OCI-LY7 (cell line): Measurements from ENCODE around the gene FLRT1. TPM values are rescaled to one million over a fixed set of nuclear protein-coding genes. Genes with fewer than 3 reads are reported as not detected.

Experiments used
- BruUV-seq: library from RNA; stranded (reverse); fragments of 400-500 nt; replicated peaks from 2 replicates; lab custom pipeline; 2021; lab: Mats Ljungman, UMichigan
- CTCF ChIA-PET: fragments of 300-600 bp; sonication (Branson Sonifier 250); formaldehyde crosslinking; loops from one replicate; lab custom pipeline; 2022; ENCODE audit warnings: antibody characterized with exemption; ENCODE audit not compliant: unreplicated experiment; lab: Charles Lee
- POLR2A ChIA-PET: fragments of 300-600 bp; sonication (Branson Sonifier 250); formaldehyde crosslinking; loops from one replicate; lab custom pipeline; 2022; ENCODE audit warnings: antibody characterized with exemption; lab: Charles Lee
- DNase-seq: peaks from one replicate; pipeline ENCODE4 v3.0.0-alpha.2; 2015; ENCODE audit warnings: low spot score
- H2AFZ ChIP-seq: fragments of 200-600 bp; sonication (generic), shearing (Covaris generic); 2 replicates; pipeline ENCODE4 v1.6.1; 2014; ENCODE audit warnings: mild to moderate bottlenecking, antibody characterized with exemption, low read length, moderate library complexity
- H3K27ac ChIP-seq: fragments of 200-600 bp; sonication (generic); 2 replicates; pipeline ENCODE4 v1.5.1; 2014; ENCODE audit warnings: mixed run types, low read depth, mild to moderate bottlenecking, moderate library complexity, low read length, inconsistent platforms; ENCODE audit not compliant: poor library complexity, severe bottlenecking
- H3K36me3 ChIP-seq: fragments of 200-600 bp; sonication (generic); 2 replicates; pipeline ENCODE4 v1.6.1; 2014; ENCODE audit warnings: mild to moderate bottlenecking, antibody characterized with exemption, low read length, moderate library complexity, mixed read lengths; ENCODE audit not compliant: insufficient read depth
- H3K4me1 ChIP-seq: fragments of 200-600 bp; sonication (generic); 2 replicates; pipeline ENCODE4 v1.5.1; 2014; ENCODE audit warnings: mild to moderate bottlenecking, low read length; ENCODE audit not compliant: insufficient read depth, poor library complexity, severe bottlenecking
- H3K4me2 ChIP-seq: fragments of 200-600 bp; sonication (generic); 2 replicates; pipeline ENCODE4 v1.6.1; 2014; ENCODE audit warnings: mild to moderate bottlenecking, low read length
- H3K4me3 ChIP-seq: fragments of 200-600 bp; sonication (generic); 2 replicates; pipeline ENCODE4 v1.5.1; 2014; ENCODE audit warnings: mild to moderate bottlenecking, low read depth, low read length; ENCODE audit not compliant: poor library complexity, severe bottlenecking
- H3K79me2 ChIP-seq: fragments of 200-600 bp; sonication (generic); 2 replicates; pipeline ENCODE4 v1.6.1; 2016; ENCODE audit warnings: low read depth, mild to moderate bottlenecking, low read length, moderate library complexity, mixed read lengths; ENCODE audit not compliant: insufficient read depth
- H3K9me2 ChIP-seq: fragments of 200-600 bp; sonication (generic); 2 replicates; pipeline ENCODE4 v1.6.1; 2016; ENCODE audit warnings: mild to moderate bottlenecking, low read length, mixed read lengths; ENCODE audit not compliant: insufficient read depth
- H3K9me3 ChIP-seq: fragments of 200-600 bp; sonication (generic); 2 replicates; pipeline ENCODE4 v1.6.1; 2014; ENCODE audit warnings: mild to moderate bottlenecking, mixed run types, low read length, mixed read lengths
- H4K20me1 ChIP-seq: fragments of 200-600 bp; sonication (generic); 2 replicates; pipeline ENCODE4 v1.6.1; 2014; ENCODE audit warnings: mild to moderate bottlenecking, antibody characterized with exemption, low read length, moderate library complexity, mixed read lengths; ENCODE audit not compliant: insufficient read depth
- EZH2phosphoT487 ChIP-seq: fragments of 200-600 bp; sonication (generic); IDR thresholded peaks from 2 replicates; pipeline ENCODE4 v1.6.1; 2018; ENCODE audit warnings: low read depth, borderline replicate concordance, mild to moderate bottlenecking, mixed run types, antibody characterized with exemption, low read length, moderate library complexity, mixed read lengths
- intact Hi-C: fragments of 100-400 bp; cut with micrococcal nuclease; formaldehyde crosslinking; loops from one replicate; pipeline ENCODE4 v1.10.0; 2022; ENCODE audit not compliant: unreplicated experiment
- total RNA-seq, 2 experiments: library from RNA; depleted of rRNA in 1 of 2; stranded (reverse); fragments of >200 nt in 1 of 2; shearing (Covaris generic) in 1 of 2; gene quantifications; 2 replicates each; pipeline ENCODE4 v1.2.3, GENCODE V29; 2014 to 2022
- TF ChIP-seq, protein P1 (sequence below): fragments of 200-600 bp; sonication (generic); conservative IDR thresholded peaks from 2 replicates; pipeline ENCODE4 v1.5.1; 2014; ENCODE audit warnings: mild to moderate bottlenecking, antibody characterized with exemption, low read length, moderate library complexity, mixed read lengths

Gene FLRT1
- total RNA-seq, 2 experiments from 2014 or later: not detected

DNA sequence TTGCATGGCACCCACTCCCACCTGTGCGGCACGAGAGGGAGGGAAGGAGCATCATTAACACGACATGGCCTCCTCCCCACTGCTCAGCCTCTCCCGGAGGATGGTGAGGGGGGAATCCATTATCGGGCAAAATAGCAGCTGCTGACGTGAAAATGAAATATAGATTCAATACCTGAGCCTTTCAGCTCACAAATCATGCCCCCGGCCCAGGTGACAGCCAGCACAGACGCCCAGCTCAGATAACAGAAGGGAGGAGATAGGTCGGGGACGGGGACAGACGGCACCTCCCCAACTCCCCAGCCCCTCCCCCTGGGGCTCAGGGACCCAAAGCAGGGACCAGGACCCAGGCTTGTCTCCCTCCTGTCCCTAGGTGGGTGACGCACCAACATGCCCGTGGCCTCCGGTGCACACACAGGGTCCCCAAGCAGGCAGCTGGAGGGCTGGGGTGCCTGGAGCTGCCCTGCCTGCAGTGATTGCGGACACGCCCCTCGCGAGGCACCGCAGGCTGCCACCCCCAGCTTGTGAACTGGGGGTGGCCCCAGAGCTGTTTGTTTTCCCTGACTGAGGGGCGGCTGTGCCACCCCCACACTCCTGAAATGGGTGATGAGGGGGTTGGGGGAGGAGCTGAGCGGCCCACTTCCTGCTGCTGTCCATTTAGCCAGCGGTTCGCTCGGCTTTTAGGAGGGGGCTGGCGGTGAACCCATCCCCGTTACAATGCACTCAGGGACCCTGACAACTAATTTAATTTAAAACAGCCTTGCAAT is 31.7 kb downstream of the FLRT1 start:
- no peak for DNase-seq
- TF ChIP-seq, protein P1, sequence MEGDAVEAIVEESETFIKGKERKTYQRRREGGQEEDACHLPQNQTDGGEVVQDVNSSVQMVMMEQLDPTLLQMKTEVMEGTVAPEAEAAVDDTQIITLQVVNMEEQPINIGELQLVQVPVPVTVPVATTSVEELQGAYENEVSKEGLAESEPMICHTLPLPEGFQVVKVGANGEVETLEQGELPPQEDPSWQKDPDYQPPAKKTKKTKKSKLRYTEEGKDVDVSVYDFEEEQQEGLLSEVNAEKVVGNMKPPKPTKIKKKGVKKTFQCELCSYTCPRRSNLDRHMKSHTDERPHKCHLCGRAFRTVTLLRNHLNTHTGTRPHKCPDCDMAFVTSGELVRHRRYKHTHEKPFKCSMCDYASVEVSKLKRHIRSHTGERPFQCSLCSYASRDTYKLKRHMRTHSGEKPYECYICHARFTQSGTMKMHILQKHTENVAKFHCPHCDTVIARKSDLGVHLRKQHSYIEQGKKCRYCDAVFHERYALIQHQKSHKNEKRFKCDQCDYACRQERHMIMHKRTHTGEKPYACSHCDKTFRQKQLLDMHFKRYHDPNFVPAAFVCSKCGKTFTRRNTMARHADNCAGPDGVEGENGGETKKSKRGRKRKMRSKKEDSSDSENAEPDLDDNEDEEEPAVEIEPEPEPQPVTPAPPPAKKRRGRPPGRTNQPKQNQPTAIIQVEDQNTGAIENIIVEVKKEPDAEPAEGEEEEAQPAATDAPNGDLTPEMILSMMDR: no peak
- no peak for TF ChIP-seq EZH2phosphoT487

DNA sequence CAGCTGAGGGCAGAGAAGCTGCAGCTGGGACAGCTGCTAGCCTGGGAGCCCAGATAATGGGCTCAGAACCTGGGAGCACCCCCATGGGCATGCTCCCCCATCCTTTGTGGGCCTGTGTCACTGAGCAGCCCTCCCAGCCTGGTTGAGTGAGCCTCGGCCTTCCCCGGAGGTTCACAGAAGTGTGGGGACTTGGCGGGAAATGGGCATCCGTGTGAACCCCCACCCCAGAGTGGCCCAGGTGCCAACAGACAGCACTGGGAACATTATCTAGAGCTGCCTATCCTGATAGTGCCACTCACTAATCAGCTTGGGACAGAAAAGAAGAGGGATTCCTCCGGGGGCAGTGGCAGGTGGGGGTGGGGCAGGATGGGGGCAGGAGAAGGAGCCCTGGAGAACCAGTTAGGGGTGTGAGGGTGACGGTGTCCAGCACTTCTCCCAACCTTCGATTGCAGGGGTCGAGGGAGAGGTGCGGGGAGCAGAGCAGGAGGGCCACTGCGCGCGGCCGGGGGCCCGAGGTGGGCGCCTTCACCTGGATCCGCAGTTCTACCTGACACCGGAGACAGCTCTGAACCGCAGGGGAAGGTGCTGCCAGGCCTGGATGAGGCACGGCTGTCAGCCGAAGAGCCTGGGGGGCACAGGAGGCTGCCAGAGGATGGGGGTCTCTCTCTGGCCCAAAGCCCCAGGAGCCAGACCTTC is 33.1 kb downstream of the FLRT1 start:
- no peak overlapping the region for H2AFZ ChIP-seq
- TF ChIP-seq, protein P1: no peak
- TF ChIP-seq EZH2phosphoT487: no peak
- H3K9me3 ChIP-seq: no peaks in the 10 kb centered on the region
- intact Hi-C loops: no loop called here
- H3K36me3 ChIP-seq: no peaks in the 10 kb centered on the region
- no peak overlapping the region for H3K27ac ChIP-seq
- BruUV-seq: no TSS peak
- no peak for DNase-seq
- POLR2A ChIA-PET: interaction anchor here (0.6 kb wide), 1 partner anchor 21 kb away, joined by 3 read pairs; no protein-coding TSS in a partner anchor
- no peak overlapping the region for H3K4me2 ChIP-seq
- no peaks in the 10 kb centered on the region for H3K79me2 ChIP-seq
- no peaks in the 10 kb centered on the region for H3K4me1 ChIP-seq
- no peaks in the 10 kb centered on the region for H3K9me2 ChIP-seq
- H3K4me3 ChIP-seq: no peak overlapping the region
- no peaks in the 10 kb centered on the region for H4K20me1 ChIP-seq
- CTCF ChIA-PET: no interaction called here

More for the DNA sequence above, 31.7 kb downstream of the FLRT1 start:
- H3K27ac ChIP-seq: no peak overlapping the region
- CTCF ChIA-PET: no interaction called here
- no peaks in the 10 kb centered on the region for H3K4me1 ChIP-seq
- intact Hi-C loops: no loop called here
- POLR2A ChIA-PET: interaction anchor here (0.6 kb wide), 1 partner anchor 854 kb away, joined by 3 read pairs; no protein-coding TSS in a partner anchor
- H3K36me3 ChIP-seq: no peaks in the 10 kb centered on the region
- H3K9me2 ChIP-seq: no peaks in the 10 kb centered on the region
- H3K4me2 ChIP-seq: no peak overlapping the region
- no peak overlapping the region for H2AFZ ChIP-seq
- no TSS peak for BruUV-seq
- no peaks in the 10 kb centered on the region for H3K9me3 ChIP-seq
- H3K4me3 ChIP-seq: no peak overlapping the region
- no peaks in the 10 kb centered on the region for H3K79me2 ChIP-seq
- H4K20me1 ChIP-seq: no peaks in the 10 kb centered on the region
